NB4 (cell line): ENCODE results near the gene NUDT1.

Experiments
- MAX ChIP-seq: IDR thresholded peaks from 2 replicates; pipeline ENCODE4 v1.6.1; 2011; ENCODE audit warnings: low read depth, low read length
- MYC ChIP-seq: IDR thresholded peaks from 2 replicates; pipeline ENCODE4 v1.6.1; 2011; ENCODE audit warnings: low read depth, low read length
- POLR2A ChIP-seq: IDR thresholded peaks from 2 replicates; pipeline ENCODE4 v1.6.1; 2011; ENCODE audit warnings: mild to moderate bottlenecking; ENCODE audit not compliant: insufficient read length; ENCODE audit errors: extremely low read depth
- TF ChIP-seq, protein P1 (sequence below): IDR thresholded peaks from one replicate; pipeline ENCODE4 v1.5.1; 2012; ENCODE audit warnings: low read depth, low read length

GRCh38 chr7:2261611-2262010 lies 19.6 kb downstream of the NUDT1 start:
- TF ChIP-seq, protein P1, sequence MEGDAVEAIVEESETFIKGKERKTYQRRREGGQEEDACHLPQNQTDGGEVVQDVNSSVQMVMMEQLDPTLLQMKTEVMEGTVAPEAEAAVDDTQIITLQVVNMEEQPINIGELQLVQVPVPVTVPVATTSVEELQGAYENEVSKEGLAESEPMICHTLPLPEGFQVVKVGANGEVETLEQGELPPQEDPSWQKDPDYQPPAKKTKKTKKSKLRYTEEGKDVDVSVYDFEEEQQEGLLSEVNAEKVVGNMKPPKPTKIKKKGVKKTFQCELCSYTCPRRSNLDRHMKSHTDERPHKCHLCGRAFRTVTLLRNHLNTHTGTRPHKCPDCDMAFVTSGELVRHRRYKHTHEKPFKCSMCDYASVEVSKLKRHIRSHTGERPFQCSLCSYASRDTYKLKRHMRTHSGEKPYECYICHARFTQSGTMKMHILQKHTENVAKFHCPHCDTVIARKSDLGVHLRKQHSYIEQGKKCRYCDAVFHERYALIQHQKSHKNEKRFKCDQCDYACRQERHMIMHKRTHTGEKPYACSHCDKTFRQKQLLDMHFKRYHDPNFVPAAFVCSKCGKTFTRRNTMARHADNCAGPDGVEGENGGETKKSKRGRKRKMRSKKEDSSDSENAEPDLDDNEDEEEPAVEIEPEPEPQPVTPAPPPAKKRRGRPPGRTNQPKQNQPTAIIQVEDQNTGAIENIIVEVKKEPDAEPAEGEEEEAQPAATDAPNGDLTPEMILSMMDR: no peak
- TF ChIP-seq MAX: no peak
- TF ChIP-seq POLR2A: no peak
- TF ChIP-seq MYC: no peak
